HS-5 (cell line): ENCODE measurements around the gene FKBP6.
"Not testable (repeated sequence)": the region's sequence is repeated elsewhere in the genome, so short reads cannot be mapped to it uniquely, and the experiment has no call there.

Source experiments
- DNase-seq: peaks from one replicate; pipeline ENCODE4 v3.0.0-alpha.2; 2012; ENCODE audit warnings: low read depth

Gene FKBP6

GRCh38 chr7:73324081-73324845, 3.7 kb upstream of the FKBP6 start:
- not testable (repeated sequence) for DNase-seq

GRCh38 chr7:73325424-73325823, 2.5 kb upstream of the FKBP6 start:
- DNase-seq = not testable (repeated sequence)

GRCh38 chr7:73327449-73327848, 512 bp upstream of the FKBP6 start:
- not testable (repeated sequence) for DNase-seq

GRCh38 chr7:73328696-73329095, 735 bp downstream of the FKBP6 start:
- DNase-seq = no peak

- DNase-seq = no peak
Measured at GRCh38 chr7:73329861-73330581, 2.1 kb downstream of the FKBP6 start.

DNA sequence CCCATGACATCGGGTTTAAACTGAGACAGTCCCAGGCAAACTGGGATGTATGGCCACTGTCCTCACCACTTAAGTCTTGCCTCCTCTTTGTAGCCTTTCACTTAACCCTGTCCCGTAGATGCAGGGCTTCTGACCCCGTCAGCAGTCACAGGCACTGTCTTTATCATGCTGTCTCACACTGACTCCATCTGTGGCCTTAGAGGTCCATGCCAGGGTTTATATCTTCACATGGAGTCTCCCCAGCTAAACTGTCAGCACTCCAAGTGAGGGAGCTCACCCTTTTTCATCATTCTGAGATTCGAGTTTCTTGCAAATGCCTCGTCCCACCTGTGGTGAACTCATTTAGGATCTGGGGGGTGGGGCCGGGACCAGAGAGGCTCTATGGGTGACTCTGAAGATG, 2.8 kb downstream of the FKBP6 start:
- no peak for DNase-seq

GRCh38 chr7:73332447-73332846, 4.5 kb downstream of the FKBP6 start:
- DNase-seq = no peak

DNA sequence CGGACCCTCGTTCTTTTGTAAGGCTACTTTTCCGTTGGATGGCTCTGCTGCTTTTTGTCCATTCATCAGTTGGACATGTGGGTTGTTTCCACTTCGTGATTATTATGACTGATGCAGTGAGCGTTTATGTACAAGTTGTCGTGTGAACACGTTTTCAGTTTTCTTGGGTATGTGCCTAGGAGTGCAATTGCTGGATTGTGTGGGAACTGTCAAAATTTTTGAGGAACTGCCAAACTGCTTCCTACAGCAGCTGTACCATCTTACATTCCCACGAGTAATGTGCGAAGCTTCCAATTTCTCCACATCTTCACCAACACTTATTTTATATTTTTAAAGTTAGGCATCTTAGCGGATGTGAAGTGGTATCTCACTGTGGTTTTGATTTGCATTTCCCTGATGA, 10.4 kb downstream of the FKBP6 start:
- no peak for DNase-seq

GRCh38 chr7:73340514-73340913, 12.6 kb downstream of the FKBP6 start:
- no peak for DNase-seq

DNA sequence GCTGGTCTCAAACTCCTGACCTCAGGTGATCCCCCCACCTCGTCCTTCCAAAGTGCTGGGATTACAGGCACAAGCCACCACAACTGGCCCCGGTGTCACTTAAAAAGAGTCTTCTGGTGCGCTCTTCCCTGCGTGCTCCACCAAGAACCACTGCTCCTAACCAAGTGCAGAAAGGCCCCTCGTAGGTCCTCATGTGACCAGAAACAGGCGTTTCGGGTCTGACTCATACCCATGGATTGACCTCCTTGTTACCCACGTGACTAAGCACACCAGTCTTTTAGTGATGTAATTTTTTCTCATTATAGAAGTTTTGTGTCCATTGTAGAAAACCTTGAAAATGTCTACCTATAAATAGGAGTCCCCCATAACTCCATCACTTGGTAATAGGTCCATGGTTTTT, 13.9 kb downstream of the FKBP6 start:
- peak; percentile 64 for DNase-seq

DNA sequence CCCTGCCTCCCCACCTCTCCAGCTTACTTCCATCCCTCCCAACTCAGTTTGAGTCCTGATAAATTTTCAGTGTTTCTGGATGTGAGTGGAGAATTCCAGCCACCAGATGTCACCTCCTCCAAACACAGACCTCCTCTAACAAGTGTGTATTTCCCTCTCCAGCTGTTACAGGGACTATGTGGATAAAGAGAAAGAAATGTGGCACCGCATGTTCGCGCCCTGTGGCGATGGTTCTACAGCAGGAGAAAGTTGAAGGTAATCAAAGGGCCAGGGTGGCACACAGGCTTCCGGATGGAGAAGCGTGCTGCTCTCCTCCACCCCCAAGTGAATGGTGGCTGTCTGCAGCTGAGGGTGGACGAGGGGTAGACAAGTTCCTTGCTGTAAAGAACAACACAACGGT, 14.7 kb downstream of the FKBP6 start:
- peak; percentile 2 for DNase-seq

DNA sequence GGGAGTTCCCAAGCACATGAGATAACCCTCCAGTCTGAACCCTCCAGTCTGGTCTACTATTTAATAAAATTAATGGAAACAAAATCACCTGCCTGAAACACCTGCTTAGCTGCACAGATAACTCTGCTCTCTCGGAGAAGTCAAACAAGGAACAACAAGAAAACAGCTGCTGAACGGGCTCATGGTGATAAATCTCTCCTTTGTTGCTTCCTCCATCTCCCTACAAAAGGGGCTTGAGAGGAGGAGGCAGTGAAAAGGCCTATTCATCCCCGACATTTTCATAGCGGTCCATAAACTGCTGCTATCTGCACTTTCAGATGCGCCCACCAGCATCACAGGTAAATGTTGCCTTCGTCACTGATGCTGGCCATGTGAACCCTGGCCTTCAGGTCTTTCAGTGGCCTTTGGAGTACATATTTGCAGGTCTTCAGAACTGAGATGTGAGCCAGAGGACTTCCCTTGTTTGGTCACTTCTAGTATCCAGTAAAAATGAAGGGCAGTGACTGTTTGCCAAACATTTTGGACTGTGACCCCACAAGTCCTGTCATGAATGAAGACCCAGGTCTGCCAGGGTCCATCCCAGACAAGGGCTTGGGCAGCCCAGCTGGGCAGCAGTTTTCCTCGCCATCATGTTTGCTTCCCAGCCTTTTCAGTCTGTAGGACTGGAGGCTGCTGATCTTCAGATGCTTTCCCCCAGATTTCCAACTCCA, 15.9 kb downstream of the FKBP6 start:
- DNase-seq = no peak

GRCh38 chr7:73345538-73345937, 17.6 kb downstream of the FKBP6 start:
- no peak for DNase-seq

DNA sequence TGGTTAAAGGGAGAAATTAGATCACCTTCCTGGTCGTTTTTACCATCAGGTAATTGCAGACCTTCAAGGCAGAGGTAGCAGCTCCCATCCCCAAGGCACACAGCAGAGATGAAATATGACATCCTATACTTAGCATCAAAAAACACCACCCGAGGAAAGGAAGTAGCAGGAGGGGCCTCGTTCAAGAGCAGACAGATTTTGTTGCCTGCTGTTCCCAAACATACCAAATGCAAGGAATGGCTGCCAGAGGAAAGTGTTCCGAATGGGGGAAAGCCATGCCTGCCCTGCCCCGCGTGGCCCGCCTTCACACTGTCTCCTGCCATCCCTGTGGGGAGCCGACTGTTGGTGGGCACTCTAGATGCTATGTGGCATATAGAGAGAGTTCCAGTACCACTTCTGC, 18.0 kb downstream of the FKBP6 start:
- no peak for DNase-seq

- DNase-seq = no peak
Measured at GRCh38 chr7:73349763-73350162, 21.8 kb downstream of the FKBP6 start.

DNA sequence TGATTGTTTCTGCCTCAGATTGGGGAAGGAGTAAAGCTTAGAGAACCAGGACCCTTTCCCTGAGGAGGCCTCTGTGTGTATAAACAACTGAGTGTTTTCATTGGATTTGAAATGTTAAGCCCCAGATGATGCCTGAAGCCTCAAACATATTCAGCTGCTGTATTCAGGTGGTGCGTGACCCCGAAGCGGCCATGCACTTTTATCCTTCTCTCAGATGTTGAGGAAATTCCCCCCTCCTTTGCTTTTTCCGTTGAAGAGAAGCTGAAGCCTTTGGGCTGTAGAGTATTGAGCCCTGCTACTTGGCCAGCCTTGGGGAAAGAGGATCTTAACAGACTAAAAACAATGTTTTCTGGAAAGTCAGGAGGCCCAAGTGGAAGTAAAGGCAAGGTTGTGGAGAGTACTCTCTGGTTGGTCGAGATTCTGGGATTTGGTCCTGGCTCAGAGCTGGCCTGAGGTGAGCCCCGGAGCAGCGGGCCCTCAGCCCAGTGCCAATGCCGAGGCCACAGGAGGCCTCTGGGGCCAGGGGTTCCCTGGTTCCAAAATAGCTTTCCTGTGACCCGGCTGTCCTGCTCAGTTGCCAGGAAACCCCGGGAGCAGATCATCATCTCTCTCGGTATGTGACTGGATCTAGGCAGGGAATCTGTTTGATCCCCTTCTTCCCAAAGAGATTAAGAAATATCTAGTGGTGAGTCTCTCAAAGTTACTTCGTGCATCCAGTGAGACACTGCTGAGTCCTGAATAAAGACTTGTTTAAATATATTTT, 22.5 kb downstream of the FKBP6 start:
- no peak for DNase-seq

GRCh38 chr7:73351447-73352167, 23.6 kb downstream of the FKBP6 start:
- DNase-seq = no peak

DNA sequence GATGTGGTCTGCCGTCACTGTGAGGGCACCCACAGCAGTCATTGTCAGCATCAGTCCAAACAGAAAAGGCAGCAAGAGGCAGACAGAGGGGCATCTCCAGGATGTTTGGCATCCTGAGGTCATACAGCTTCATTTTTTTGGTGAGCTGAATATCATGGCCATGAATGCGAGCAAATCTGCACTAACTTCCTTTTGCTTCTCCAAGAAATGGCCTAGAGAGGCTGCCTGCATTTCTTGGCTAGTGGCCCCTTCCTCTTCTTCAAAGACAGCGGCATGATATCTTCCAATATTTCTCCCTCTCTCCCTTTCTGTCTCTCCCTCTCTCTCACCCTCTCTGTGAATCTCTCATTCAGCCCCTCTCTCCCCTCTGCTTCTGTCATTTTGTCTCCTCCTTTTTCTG, 24.8 kb downstream of the FKBP6 start:
- no peak for DNase-seq

DNA sequence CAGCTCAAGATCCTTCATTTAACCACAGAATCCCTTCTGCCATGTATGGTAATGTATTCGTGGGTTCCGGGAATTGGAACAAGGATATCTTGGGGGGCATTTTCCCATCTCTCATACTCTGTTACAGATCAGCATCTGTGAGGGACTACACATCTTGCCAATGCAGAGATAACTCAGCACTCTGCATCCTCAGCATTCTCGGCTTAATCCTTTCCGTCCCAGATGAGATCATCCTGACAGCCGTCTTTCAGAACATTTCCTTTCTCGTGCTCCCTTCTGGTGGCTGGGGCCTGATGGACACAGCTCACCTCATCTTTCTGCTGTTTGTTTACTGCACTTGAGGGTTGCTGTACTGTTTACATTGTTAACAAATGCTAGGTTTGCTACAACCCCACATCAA, 25.3 kb downstream of the FKBP6 start:
- no peak for DNase-seq

- DNase-seq = no peak
Measured at GRCh38 chr7:73354196-73354595, 26.2 kb downstream of the FKBP6 start.

GRCh38 chr7:73354821-73355220, 26.9 kb downstream of the FKBP6 start:
- DNase-seq = no peak

- no peak for DNase-seq
Measured at GRCh38 chr7:73356159-73356558, 28.2 kb downstream of the FKBP6 start.
